ENCODE data around the gene OGG1. TPM values are rescaled to one million over a fixed set of nuclear protein-coding genes. Genes with fewer than 3 reads are reported as not detected.

Gene OGG1
- total and polyA plus RNA-seq, 10 of the 15 experiments (the other 5 are each of a cell fraction or from before 2014, with no cell fraction given), result 4.8 to 38.8 (median 27.2) TPM

DNA sequence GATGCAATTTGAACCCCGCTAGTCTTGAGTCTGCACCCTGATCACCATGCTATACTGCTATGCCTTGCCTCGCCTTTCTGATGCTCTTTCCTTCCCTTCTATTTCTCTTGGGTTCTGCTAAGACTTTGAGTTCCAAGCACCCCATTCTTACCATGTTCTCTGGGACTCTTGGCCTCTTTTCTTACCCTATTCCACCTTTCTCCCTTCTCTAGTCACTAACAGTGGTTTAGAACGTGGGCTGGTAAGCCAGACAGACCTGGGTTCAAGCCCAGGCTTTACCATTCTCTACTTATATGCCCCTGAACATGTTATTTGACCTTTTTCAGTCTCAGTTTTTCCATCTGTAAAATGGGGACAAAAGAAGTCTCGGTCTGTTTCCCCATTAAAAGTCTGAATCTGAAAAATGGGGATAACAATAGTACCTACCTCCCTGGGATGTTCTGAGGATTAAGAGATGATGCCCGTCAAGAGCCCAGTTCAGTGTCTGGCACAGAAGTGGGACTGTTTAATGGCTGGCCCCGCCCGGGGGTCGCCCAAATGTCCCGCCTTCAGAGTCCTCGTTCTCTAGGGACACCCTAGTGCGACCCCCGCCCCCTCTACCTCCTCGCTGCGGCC lies 42.1 kb downstream of the OGG1 start:
- Histone ChIP-seq H3K4me2 (ENCODE audit: control insufficient read depth, insufficient read depth) (peak overlapping the region; percentile 78), H3K9ac (ENCODE audit: control insufficient read depth, insufficient read depth, low read length) (peak overlapping the region; percentile 97), H3K9me3 (replicated peaks; ENCODE audit: control insufficient read depth, insufficient read depth, low read length) (no peaks in the 10 kb centered on the region), H3K27me3 (replicated peaks in 1 of 2; ENCODE audit: control insufficient read depth in 2 of 2, insufficient read depth in 2 of 2, low read length in 1 of 2) (no peaks in the 10 kb centered on the region), H3K36me3 (ENCODE audit: control insufficient read depth in 2 of 2, insufficient read depth in 2 of 2, low read length in 1 of 2) (peaks cover 6 to 13% of the 10 kb centered on the region in 2 experiments; a peak in 3 of 4 replicates), H3K4me1 (ENCODE audit: control insufficient read depth, insufficient read depth, low read length) (peaks cover 14% of the 10 kb centered on the region), H3K27ac (ENCODE audit: control insufficient read depth, insufficient read depth) (peak overlapping the region; percentile 99), H3K79me2 (ENCODE audit: control insufficient read depth, insufficient read depth, low read length) (peaks cover 59% of the 10 kb centered on the region), H4K20me1 (ENCODE audit: control insufficient read depth, insufficient read depth) (0 out of 2 replicates have a peak, but pooled peaks cover under 1% of the 10 kb centered on the region), H3K4me3 (peak overlapping the region; percentile 89), H2AFZ (ENCODE audit: control insufficient read depth, low read depth, low read length) (peak overlapping the region; percentile 94)
- intact Hi-C loops (cut with micrococcal nuclease; ENCODE audit: unreplicated experiment) (loop anchor here (1.0 to 5.0 kb wide), 4 partner anchors 42 to 140 kb away; partner anchors contain the start of genes BRPF1 and CRELD1), in situ Hi-C loops (cut with MboI) (no loop called here)
- WGBS (ENCODE audit: insufficient coverage, insufficient replicate concordance, low lambda C conversion rate, missing lambda C conversion rate), result 3% methylated on average over 14 of the region's 14 CpGs
- no peak for DNase-seq (ENCODE audit: low read depth, low spot score)
- TSS peak; percentile 86 for BruUV-seq (replicated peaks)
- ATAC-seq, result no peak
- no peak for FAIRE-seq
- ChIA-PET POLR2A (interaction anchor here (0.7 to 2.0 kb wide), 11 partner anchors 10 to 400 kb away, joined by 3 to 20 read pairs (median 7); partner anchors contain the start of genes BRPF1, JAGN1, MTMR14 and OGG1), SMC1A (ENCODE audit: uncharacterized antibody, unreplicated experiment) (interaction anchor here (0.9 to 1.8 kb wide), 5 partner anchors 22 to 1852 kb away, joined by 3 to 11 read pairs (median 5); partner anchors contain the start of genes JAGN1, OGG1 and VGLL4), CTCF (interaction anchor here (1.0 to 3.3 kb wide), 7 partner anchors 10 to 142 kb away, joined by 3 to 15 read pairs (median 4); partner anchors contain the start of gene CRELD1), RAD21 (ENCODE audit: unreplicated experiment) (interaction anchor here (0.8 to 1.3 kb wide), 8 partner anchors 12 to 332 kb away, joined by 3 to 10 read pairs (median 6); partner anchors contain the start of genes BRPF1, CRELD1, FANCD2 and OGG1)
- TF ChIP-seq NR2C1 (IDR thresholded peaks at IDR 0.05) (no peak), USF1 (IDR thresholded peaks at IDR 0.05; ENCODE audit: borderline replicate concordance, extremely low read length, insufficient read depth, low read depth, low read length) (no peak), SMAD1 (IDR thresholded peaks at IDR 0.05; ENCODE audit: low read depth, partially characterized antibody) (peak; percentile 56), BRCA1 (IDR thresholded peaks at IDR 0.05; ENCODE audit: low read depth, low read length) (no peak), NFIC (IDR thresholded peaks at IDR 0.05; ENCODE audit: low read depth, low read length) (peak; percentile 10; the same call in 1 of the 2 replicates), CBFB (IDR thresholded peaks at IDR 0.05; ENCODE audit: low read depth) (peak; percentile 16; the same call in 1 of the 2 replicates), DPF2 (IDR thresholded peaks at IDR 0.05) (peak; percentile 57), GATAD2B (conservative IDR thresholded peaks at IDR 0.05; ENCODE audit: low read depth) (peak; percentile 72; the same call in 1 of the 2 replicates), CTCF (IDR thresholded peaks at IDR 0.05 in 2 of 3, conservative IDR thresholded peaks at IDR 0.05 in 1 of 3; ENCODE audit: control insufficient read depth in 2 of 3, extremely low read depth in 1 of 3, insufficient read depth in 1 of 3, low read depth in 3 of 3, low read length in 3 of 3) (no peak), ATF7 (IDR thresholded peaks at IDR 0.05; ENCODE audit: low read depth) (no peak), KLF5 (IDR thresholded peaks at IDR 0.05; ENCODE audit: partially characterized antibody) (no peak), BHLHE40 (IDR thresholded peaks at IDR 0.05; ENCODE audit: borderline replicate concordance in 1 of 2, low read depth in 2 of 2, low read length in 1 of 2) (no peak), ZNF622 (IDR thresholded peaks at IDR 0.05) (no peak), MEF2B (IDR thresholded peaks at IDR 0.05; ENCODE audit: partially characterized antibody, poor library complexity, severe bottlenecking) (peak; percentile 87), IRF5 (IDR thresholded peaks at IDR 0.05; ENCODE audit: borderline replicate concordance) (no peak), HDAC2 (IDR thresholded peaks at IDR 0.05) (0 out of 2 replicates have a peak, but pooled peaks have one; percentile 50), TAF1 (IDR thresholded peaks at IDR 0.05; ENCODE audit: borderline replicate concordance, low read depth, low read length) (no peak), JUNB (IDR thresholded peaks at IDR 0.05) (no peak)

Measured in GM12878 (cell line).